Naive thymus-derived CD8-positive, alpha-beta T cell (primary cell): ENCODE measurements around the gene ELOVL3. TPM values are rescaled to one million over a fixed set of nuclear protein-coding genes. Genes with fewer than 3 reads are reported as not detected.

Experiments
- ATAC-seq, 2 donors: fragments of 150-1000 bp; cut with Tn5 transposase in 1 of 2; sonication (Bioruptor Pico), chemical (Tn5 transposase) in 1 of 2; 1 replicate in 1 of 2; 2 replicates in 1 of 2; pipeline ENCODE4 v1.10.0; 2021; ENCODE audit warnings: mild to moderate bottlenecking in 2 of 2, moderate library complexity in 2 of 2
- POLR2A ChIA-PET: fragments of 350-600 bp; sonication (Branson Sonifier 250); formaldehyde crosslinking; loops from one replicate; lab custom pipeline; 2021; ENCODE audit warnings: antibody characterized with exemption; lab: Charles Lee
- DNase-seq, 10 donors: peaks; one replicate each; pipeline versions ENCODE4 v3.0.0 to v3.0.0-alpha.2; 2020 to 2022
- H3K27ac Mint-ChIP-seq, 10 donors: one replicate each; pipeline ENCODE4 v1.8.0; 2020 to 2022; ENCODE audit warnings: mild to moderate bottlenecking in 10 of 10, mixed read lengths in 10 of 10, moderate library complexity in 4 of 10, inconsistent platforms in 1 of 10
- H3K27me3 Mint-ChIP-seq, 5 donors: one replicate each; pipeline ENCODE4 v1.8.0; 2021 to 2022; ENCODE audit warnings: mixed read lengths in 5 of 5
- H3K36me3 Mint-ChIP-seq, 3 donors: one replicate each; pipeline ENCODE4 v1.8.0; 2020 to 2022; ENCODE audit warnings: mixed read lengths in 3 of 3, mild to moderate bottlenecking in 2 of 3, inconsistent platforms in 1 of 3
- H3K4me1 Mint-ChIP-seq, 4 donors: one replicate each; pipeline ENCODE4 v1.8.0; 2021 to 2022; ENCODE audit warnings: mixed read lengths in 4 of 4
- H3K4me3 Mint-ChIP-seq, 10 donors: one replicate each; pipeline ENCODE4 v1.8.0; 2020 to 2022; ENCODE audit warnings: mild to moderate bottlenecking in 10 of 10, mixed read lengths in 10 of 10, moderate library complexity in 6 of 10, inconsistent platforms in 1 of 10
- H3K9me3 Mint-ChIP-seq, 9 donors: one replicate each; pipeline ENCODE4 v1.8.0; 2020 to 2022; ENCODE audit warnings: mixed read lengths in 9 of 9, mild to moderate bottlenecking in 3 of 9, inconsistent platforms in 1 of 9, moderate library complexity in 1 of 9
- polyA plus RNA-seq, 3 donors: library from polyadenylated mRNA; unstranded; fragments of 300-500 nt; fragmentation: Illumina TruSeq; gene quantifications; one replicate each; pipeline ENCODE4 v1.2.3, GENCODE V29; 2021
- total RNA-seq, 8 experiments: library from RNA in 2 of 8; stranded (reverse) in 2 of 8; gene quantifications; one replicate each; pipeline ENCODE4 v1.2.3 and lab custom pipeline; 2021 to 2026

The ELOVL3 gene
- total and polyA plus RNA-seq, 5 experiments from 2014 or later, result not detected

DNA sequence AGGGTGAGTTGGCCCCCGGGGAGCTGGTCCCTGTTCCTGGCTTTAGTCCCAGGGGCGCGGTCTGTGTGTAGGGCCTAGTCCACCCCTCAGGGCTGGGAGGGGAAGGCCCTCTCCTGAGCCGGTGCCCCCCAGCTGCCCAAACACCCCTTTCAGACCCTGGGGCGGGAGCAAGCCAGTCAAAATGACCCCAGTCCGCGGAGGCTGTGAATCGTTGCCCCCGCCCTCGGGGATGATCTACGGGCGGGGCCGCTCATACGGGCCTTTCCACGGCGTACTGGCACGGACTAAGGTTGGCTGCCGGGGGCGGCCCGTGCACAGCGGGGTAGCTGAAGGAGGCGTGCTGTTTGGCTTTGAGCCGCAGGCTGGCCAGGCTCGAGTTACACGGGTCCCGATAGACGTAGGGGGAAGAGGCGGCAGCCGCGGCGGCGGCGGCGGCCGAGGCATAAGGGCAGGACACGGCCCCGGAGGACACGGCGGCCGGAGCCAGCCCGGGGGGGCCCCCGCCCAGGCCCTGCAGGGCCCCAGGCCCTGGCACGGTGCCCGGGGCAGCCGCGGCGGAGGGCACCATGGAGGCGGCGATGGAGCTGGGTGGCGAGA lies 4.3 kb downstream of the ELOVL3 start:
- ATAC-seq, result peak; percentile 11 to 31
- H3K27me3 Mint-ChIP-seq, result peaks cover 27 to 75% (median 47%) of the 10 kb centered on the region in 5 donors
- DNase-seq, result peak in 4 of 10 donors; percentile 21 to 29 (median 25)
- H3K4me1 Mint-ChIP-seq, result peaks cover 18 to 42% (median 31%) of the 10 kb centered on the region in 4 donors
- H3K9me3 Mint-ChIP-seq, result no peaks in the 10 kb centered on the region
- POLR2A ChIA-PET, result interaction anchor here (0.9 to 2.3 kb wide), 8 partner anchors 10 to 353 kb away, joined by 3 to 15 read pairs (median 4); partner anchors contain the start of genes GBF1 and PITX3
- no peaks in the 10 kb centered on the region for H3K36me3 Mint-ChIP-seq
- H3K27ac Mint-ChIP-seq, result no peak overlapping the region
- H3K4me3 Mint-ChIP-seq, result peak overlapping the region; percentile 74 to 91 (median 82)

DNA sequence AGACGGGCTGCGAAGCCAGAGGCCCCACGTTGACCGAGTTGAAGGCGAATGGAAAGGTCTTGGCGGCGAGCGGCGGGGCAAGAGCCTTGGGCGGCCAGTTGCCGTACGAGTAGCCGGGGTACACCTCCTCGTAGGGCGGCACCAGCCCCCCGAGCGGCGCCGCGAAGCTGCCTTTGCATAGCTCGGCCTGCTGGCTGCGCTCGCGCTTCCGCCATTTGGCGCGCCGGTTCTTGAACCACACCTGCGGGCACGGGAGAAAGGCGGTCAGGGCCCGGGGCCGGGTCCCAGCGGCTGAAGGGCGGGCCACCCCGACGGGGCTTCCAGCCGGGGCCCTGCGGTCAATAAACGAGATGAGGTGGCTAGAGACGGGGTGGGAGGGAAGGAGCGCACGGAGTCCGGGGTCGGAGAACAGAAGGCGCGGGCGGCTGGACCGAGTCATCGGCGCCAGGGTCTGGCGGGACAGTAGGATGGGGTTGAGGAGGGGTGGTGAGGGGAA lies 4.8 kb downstream of the ELOVL3 start:
- Mint-ChIP-seq H3K4me1 (peaks cover 16 to 38% (median 27%) of the 10 kb centered on the region in 4 donors), H3K4me3 (peak overlapping the region; percentile 59 to 88 (median 76)), H3K9me3 (no peaks in the 10 kb centered on the region), H3K36me3 (no peaks in the 10 kb centered on the region), H3K27ac (no peak overlapping the region), H3K27me3 (peaks cover 27 to 81% (median 52%) of the 10 kb centered on the region in 5 donors)
- ATAC-seq, result peak; percentile 29 to 31
- peak in 8 of 10 donors; percentile 26 to 73 (median 50) for DNase-seq
- POLR2A ChIA-PET, result interaction anchor here (1.2 to 2.3 kb wide), 6 partner anchors 10 to 353 kb away, joined by 3 to 15 read pairs (median 7); partner anchors contain the start of gene PITX3

DNA sequence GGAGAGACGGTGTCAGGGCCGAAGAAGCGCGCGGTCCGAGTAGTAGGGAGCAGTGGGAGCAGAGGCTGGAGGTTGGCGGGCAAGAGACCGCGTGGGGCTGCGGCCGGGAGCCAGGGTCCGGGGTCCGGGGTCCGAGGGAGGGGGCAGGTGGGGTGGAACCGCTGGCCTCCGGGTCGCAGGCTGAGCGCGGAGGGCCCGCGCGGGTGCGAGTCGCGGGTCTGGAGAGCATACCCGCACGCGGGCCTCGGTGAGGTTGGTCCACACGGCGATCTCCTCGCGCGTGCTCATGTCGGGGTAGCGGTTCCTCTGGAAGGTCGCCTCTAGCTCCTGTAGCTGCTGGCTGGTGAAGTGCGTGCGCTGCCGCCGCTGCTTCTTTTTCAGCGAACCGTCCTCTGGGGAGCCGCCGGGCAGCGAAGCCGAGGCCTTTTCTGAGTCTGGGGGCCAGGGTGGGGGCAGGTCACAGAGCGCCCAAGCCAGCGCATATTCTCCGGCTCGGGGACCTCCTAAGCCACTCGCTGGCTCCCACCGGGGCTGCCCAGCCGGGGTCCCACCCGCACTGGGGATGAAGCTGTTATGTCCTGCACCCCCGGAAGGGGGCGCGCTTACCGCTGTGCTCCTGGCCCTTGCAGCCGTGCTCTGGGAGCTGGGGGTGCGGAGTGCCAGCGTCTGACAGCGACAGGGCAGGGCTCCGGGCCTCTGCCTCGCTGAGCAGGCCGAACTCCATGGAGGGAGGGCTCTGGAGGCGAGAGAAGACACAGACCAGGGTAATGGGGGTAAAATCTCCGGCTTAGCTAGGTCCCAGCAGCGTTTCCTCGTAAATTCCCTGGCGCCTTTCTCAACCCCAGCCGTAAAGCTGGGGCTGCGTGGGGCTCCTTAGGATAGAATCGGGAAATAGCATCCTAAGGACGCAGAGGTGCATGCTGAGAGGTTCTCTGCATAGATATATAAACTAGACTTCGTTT lies 5.5 kb downstream of the ELOVL3 start:
- H3K27ac Mint-ChIP-seq, result peak overlapping the region in 1 of 10 donors; percentile 34
- peak; percentile 54 to 72 for ATAC-seq
- H3K9me3 Mint-ChIP-seq, result no peaks in the 10 kb centered on the region
- peaks cover 26 to 88% (median 54%) of the 10 kb centered on the region in 5 donors for H3K27me3 Mint-ChIP-seq
- peak; percentile 49 to 76 (median 66) for DNase-seq
- peaks cover 12 to 31% (median 20%) of the 10 kb centered on the region in 4 donors for H3K4me1 Mint-ChIP-seq
- H3K4me3 Mint-ChIP-seq, result peak overlapping the region; percentile 69 to 88 (median 76)
- POLR2A ChIA-PET, result interaction anchor here (0.5 to 1.6 kb wide), 6 partner anchors 11 to 352 kb away, joined by 3 read pairs; partner anchors contain the start of gene GBF1
- no peaks in the 10 kb centered on the region for H3K36me3 Mint-ChIP-seq

DNA sequence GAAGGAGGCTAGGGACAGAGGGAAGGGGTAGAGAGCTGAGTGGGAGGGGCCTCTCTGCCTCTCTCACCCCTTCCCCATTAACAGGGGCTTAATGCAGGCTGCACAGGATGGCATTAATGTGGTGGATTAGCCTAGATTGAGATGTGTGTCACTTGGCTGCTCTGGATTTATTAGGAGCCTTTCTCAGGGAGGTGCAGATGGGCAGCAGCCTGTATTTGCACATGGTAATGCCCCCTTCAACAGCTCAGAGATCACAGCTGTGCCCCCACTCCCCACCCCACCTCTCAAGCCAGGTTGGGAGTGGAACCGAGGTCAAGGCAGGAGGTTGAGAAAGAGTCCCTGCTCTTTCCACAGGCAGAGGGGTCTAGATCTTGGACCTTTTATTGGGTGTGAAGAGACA lies 7.9 kb downstream of the ELOVL3 start:
- Mint-ChIP-seq H3K27me3 (peaks cover 15 to 72% (median 42%) of the 10 kb centered on the region in 5 donors), H3K9me3 (no peaks in the 10 kb centered on the region), H3K27ac (no peak overlapping the region), H3K36me3 (no peaks in the 10 kb centered on the region), H3K4me3 (no peak overlapping the region), H3K4me1 (peaks cover 5 to 28% (median 16%) of the 10 kb centered on the region in 4 donors)
- ATAC-seq (no peak), DNase-seq (no peak)
- POLR2A ChIA-PET, result no interaction called here

DNA sequence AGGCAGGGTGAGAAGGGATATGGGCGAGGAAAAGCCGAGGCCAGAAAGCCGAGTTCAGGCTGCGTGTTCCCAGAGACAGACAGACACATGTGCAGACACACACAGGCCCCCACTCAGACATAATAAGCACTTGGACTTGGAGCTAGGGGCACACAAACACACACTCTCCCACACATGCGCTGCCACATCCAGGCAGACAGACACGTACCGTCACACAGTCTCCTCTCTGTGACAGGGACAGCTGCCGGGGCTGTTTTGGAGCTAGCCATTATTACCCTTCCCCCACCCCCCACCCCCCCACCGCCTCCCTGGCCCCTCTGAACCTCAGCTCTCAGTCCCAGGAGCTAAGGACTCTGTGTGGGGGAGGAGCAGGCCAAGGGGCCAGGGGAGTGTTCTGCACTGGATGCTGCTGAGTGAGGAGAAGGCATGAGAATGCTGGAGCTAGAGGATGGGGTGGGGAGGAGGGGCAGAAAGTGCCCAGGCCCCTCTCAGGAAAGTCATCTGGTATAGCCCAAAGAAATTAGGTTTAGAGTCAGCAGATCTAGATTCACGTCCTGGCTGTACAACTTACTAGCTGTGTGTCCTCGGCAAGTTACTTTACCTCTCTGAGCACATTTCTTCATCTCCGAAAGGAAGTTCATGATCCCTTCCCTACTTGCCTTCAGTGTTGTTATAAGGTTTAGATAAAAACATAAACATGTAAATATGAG lies 8.9 kb downstream of the ELOVL3 start:
- Mint-ChIP-seq H3K9me3 (no peaks in the 10 kb centered on the region), H3K36me3 (no peaks in the 10 kb centered on the region), H3K27me3 (peaks cover 7 to 62% (median 42%) of the 10 kb centered on the region in 5 donors), H3K27ac (no peak overlapping the region), H3K4me3 (no peak overlapping the region), H3K4me1 (peaks cover 2 to 17% (median 8%) of the 10 kb centered on the region in 4 donors)
- ATAC-seq (no peak), DNase-seq (no peak)
- POLR2A ChIA-PET, result interaction anchor here (0.5 kb wide), 1 partner anchor 1149 kb away, joined by 3 read pairs; no protein-coding TSS in a partner anchor

DNA sequence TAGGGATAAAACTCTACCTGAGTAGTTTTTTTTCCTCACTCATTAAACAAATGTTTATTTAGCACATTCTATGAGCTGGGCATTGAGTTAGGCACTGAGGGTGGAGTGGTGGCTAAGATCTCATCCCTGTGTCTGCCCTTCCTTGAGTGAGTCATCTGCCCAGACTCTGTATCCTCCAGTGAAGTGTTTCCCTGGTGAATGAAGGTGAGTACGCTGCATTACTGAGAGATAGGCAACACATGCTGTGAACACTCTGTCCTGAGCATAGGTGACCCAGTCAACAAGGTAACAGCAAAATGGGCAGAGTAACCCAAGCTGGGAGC lies 9.5 kb downstream of the ELOVL3 start:
- Mint-ChIP-seq H3K27ac (no peak overlapping the region), H3K27me3 (peaks cover 11 to 62% (median 47%) of the 10 kb centered on the region in 5 donors), H3K4me3 (no peak overlapping the region), H3K9me3 (no peaks in the 10 kb centered on the region), H3K4me1 (peaks cover 2 to 12% (median 10%) of the 10 kb centered on the region in 4 donors), H3K36me3 (no peaks in the 10 kb centered on the region)
- DNase-seq (no peak), ATAC-seq (no peak)
- POLR2A ChIA-PET, result no interaction called here

DNA sequence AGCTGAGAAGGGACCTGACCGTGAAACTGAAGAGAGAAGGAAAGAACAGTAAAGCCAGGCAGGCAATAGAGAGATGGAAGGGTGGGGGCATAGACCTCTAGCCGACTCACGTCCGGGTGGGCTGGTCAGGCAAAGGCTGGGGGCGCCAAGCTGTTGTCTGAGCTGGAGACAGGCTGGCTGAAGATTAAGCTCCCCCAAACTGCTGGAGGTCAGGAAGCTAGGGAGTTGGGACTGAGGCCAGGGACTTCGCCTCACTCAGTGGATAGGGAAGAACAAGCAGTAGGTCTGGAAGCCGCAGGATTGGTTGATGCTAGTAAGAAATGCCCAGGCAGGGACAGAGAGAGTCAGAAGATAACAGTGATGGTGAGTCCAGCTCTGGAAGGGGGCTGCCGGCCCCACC lies 9.9 kb downstream of the ELOVL3 start:
- ATAC-seq (no peak), DNase-seq (no peak)
- peaks cover 2 to 15% (median 11%) of the 10 kb centered on the region in 4 donors for H3K4me1 Mint-ChIP-seq
- H3K9me3 Mint-ChIP-seq, result no peaks in the 10 kb centered on the region
- peaks cover 11 to 62% (median 47%) of the 10 kb centered on the region in 5 donors for H3K27me3 Mint-ChIP-seq
- H3K4me3 Mint-ChIP-seq, result no peak overlapping the region
- H3K36me3 Mint-ChIP-seq, result no peaks in the 10 kb centered on the region
- POLR2A ChIA-PET, result no interaction called here
- peak overlapping the region in 1 of 10 donors; percentile 46 for H3K27ac Mint-ChIP-seq

DNA sequence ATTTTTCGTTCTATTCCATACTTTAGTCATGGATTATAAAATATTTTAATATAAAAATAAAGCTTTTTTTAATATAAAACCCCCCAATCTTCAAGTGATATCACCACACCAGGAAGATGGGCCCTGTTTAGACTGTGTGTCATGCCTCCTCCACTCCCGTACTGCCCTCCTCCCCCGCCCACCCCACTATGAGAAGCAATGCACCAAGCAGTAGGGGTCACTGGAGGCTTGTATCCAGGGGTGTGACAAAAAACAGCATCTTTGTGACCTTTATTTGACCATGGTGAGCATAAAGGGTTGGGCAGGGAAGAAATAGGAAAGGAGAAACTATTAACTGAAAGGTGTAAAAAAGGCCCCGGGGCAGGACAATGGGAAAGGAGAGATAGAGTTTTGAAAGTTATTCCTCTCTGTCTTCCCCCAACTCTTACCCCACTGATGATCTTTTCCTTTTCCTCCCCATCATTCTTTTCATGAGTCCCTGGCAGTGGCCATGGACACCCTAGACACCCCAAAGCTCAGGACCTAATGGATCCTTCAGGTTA lies 11.7 kb downstream of the ELOVL3 start:
- no peak for DNase-seq
- Mint-ChIP-seq H3K9me3 (no peaks in the 10 kb centered on the region), H3K27ac (no peak overlapping the region), H3K4me1 (peaks cover 5 to 17% (median 16%) of the 10 kb centered on the region in 4 donors), H3K4me3 (no peak overlapping the region), H3K36me3 (peaks cover 0 to 5% (median 0%) of the 10 kb centered on the region in 3 donors), H3K27me3 (peaks cover 13 to 62% (median 47%) of the 10 kb centered on the region in 5 donors)
- POLR2A ChIA-PET, result no interaction called here
- no peak for ATAC-seq

DNA sequence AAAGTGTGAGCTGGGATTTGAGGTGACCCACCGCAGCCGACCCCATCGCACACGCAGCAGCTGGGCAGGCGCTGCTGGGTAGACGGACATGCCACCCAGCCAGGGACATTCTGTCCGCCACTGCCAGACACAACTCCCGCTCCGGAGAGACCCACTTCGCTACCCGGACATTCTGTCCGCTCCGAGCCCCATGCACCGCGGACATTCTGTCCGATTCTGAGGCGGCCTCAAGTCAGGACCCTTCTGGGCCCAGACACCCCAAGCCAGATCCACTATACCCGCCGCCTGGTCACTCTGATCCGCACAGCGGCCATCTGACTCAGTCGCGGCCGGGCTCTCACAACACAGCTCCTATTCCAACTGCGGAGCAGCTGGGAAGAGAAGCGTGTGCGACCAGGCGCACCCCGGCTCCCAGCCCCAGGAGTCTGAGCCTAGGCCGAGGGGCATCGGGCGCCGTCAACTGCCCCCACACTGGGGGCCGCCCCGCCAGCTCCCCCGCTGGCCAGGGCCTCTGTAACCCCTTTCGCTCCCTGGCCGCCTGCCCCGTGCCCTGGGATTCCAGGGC lies 14.4 kb downstream of the ELOVL3 start:
- DNase-seq, result no peak
- peaks cover 0 to 5% (median 0%) of the 10 kb centered on the region in 3 donors for H3K36me3 Mint-ChIP-seq
- peaks cover 6 to 27% (median 26%) of the 10 kb centered on the region in 4 donors for H3K4me1 Mint-ChIP-seq
- POLR2A ChIA-PET, result interaction anchor here (1.6 kb wide), 1 partner anchor 10 kb away, joined by 4 read pairs; no protein-coding TSS in a partner anchor
- no peak overlapping the region for H3K27ac Mint-ChIP-seq
- no peaks in the 10 kb centered on the region for H3K9me3 Mint-ChIP-seq
- no peak for ATAC-seq
- peaks cover 15 to 55% (median 39%) of the 10 kb centered on the region in 5 donors for H3K27me3 Mint-ChIP-seq
- peak overlapping the region in 9 of 10 donors; percentile 12 to 83 (median 61) for H3K4me3 Mint-ChIP-seq

DNA sequence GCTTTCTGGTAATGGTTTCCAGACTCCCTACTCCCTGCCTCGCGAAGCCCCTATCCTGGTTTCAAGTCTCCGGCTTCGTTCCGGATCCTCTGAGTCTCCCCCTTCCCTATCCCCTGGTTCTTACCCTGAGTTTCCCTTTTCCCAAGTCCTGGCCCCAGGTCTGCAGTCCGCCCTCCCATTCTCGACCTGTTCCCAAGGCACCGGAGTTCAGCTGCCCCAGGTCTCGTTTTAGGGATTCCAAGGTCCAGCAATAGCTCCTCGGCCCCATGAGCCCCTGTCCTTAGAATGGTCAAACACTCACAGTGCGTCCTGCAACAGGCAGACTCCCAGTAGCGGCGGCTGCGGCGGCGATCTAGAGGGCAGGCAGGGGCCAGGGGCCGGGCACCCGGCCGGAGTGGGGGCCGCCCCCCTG lies 14.9 kb downstream of the ELOVL3 start:
- no peaks in the 10 kb centered on the region for H3K9me3 Mint-ChIP-seq
- peak overlapping the region; percentile 37 to 83 (median 60) for H3K4me3 Mint-ChIP-seq
- H3K36me3 Mint-ChIP-seq, result peaks cover 0 to 5% (median 0%) of the 10 kb centered on the region in 3 donors
- H3K27me3 Mint-ChIP-seq, result peaks cover 15 to 50% (median 34%) of the 10 kb centered on the region in 5 donors
- peak in 1 of 10 donors; percentile 7 for DNase-seq
- H3K4me1 Mint-ChIP-seq, result peaks cover 7 to 31% (median 28%) of the 10 kb centered on the region in 4 donors
- ATAC-seq, result no peak
- POLR2A ChIA-PET, result interaction anchor here (1.6 kb wide), 1 partner anchor 11 kb away, joined by 4 read pairs; no protein-coding TSS in a partner anchor
- H3K27ac Mint-ChIP-seq, result no peak overlapping the region

DNA sequence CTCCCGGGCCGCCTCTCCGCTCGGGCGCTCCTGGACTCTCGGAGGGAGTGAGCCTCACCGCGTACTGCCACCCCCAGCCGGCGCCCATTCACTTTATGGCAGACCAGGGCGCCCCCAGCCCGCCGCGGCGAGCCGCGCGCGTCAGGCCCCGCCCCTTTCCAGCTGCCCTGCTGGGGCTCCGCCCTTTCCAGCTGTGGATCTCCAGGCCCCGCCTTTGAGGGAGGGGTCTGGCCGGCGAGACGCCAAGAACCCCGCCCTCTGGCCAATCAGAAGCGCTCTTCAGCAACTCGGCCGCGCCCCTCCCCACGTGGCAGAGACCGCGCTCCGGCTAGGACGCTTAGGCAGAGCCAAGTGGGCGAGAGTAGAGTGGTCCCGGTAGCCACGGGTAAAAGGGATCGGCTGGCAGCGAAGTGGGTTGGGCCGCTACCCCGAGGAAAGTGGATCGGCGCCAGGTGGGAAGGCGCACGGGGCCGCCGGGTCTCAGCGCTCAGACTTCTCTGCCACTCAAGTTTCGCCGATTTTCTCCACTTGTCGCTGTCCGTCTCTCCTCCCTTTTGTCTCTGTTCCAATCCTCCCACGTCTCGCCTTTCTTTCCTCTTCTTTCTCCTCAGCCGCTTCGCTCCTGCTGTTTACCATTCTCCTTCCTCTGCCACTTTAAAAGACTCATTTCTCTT lies 15.5 kb downstream of the ELOVL3 start, which contains the start of gene PITX3:
TSS of gene PITX3 (minus strand) at position 69 of the 674 bp plus-strand sequence. CDS start 9,432 bp downstream, outside the sequence.
- peak within 1 kb of the TSS; percentile 73 to 91 (median 87) for H3K4me3 Mint-ChIP-seq
- peaks cover 13 to 36% (median 34%) of the 10 kb centered on the region in 4 donors for H3K4me1 Mint-ChIP-seq
- H3K27me3 Mint-ChIP-seq, result peaks cover 15 to 45% (median 31%) of the 10 kb centered on the region in 5 donors
- peak; percentile 73 to 87 (median 81) for DNase-seq
- peak; percentile 40 to 42 for ATAC-seq
- H3K27ac Mint-ChIP-seq, result peak within 1 kb of the TSS in 3 of 10 donors; percentile 3 to 81 (median 16)
- no peaks in the 10 kb centered on the region for H3K9me3 Mint-ChIP-seq
- POLR2A ChIA-PET, result interaction anchor here (1.6 kb wide), 1 partner anchor 11 kb away, joined by 4 read pairs; no protein-coding TSS in a partner anchor
- H3K36me3 Mint-ChIP-seq, result peaks cover 0 to 5% (median 0%) of the 10 kb centered on the region in 3 donors
